ENCODE data around the gene GPC5.

GRCh38 chr13:92836171-92836570 is 1437.8 kb downstream of the GPC5 start:
- TF ChIP-seq CTCF (conservative IDR thresholded peaks at IDR 0.05; ENCODE audit: low read length) (no peak), EZH2phosphoT487 (IDR thresholded peaks at IDR 0.05; ENCODE audit: borderline replicate concordance, low read depth, low read length) (no peak)

Measured in OCI-LY7 (cell line).